Neural cell (in vitro differentiated cells): Measurements from ENCODE around the gene DCTN1. TPM values are rescaled to one million over a fixed set of nuclear protein-coding genes. Genes with fewer than 3 reads are reported as not detected.

Experiments used
- H2AFZ ChIP-seq: fragments of 200-600, 300-800 bp; sonication (generic), shearing (Covaris generic); 2 replicates; pipeline ENCODE4 v1.6.0; 2014; ENCODE audit warnings: low read depth, mild to moderate bottlenecking, antibody characterized with exemption, low read length, moderate library complexity
- H3F3A ChIP-seq: fragments of 200-600 bp; shearing (Covaris generic); 2 replicates; pipeline ENCODE4 v1.6.1; 2016; ENCODE audit warnings: mild to moderate bottlenecking, moderate library complexity, mixed read lengths, antibody characterized with exemption, low read length; ENCODE audit not compliant: insufficient read depth, poor library complexity, severe bottlenecking
- H3K27ac ChIP-seq: fragments of 200-600, 300-800 bp; sonication (generic), shearing (Covaris generic); 2 replicates; pipeline ENCODE4 v1.5.1; 2014; ENCODE audit warnings: mild to moderate bottlenecking, low read length, moderate library complexity
- H3K27me3 ChIP-seq: fragments of 300-800, 200-600 bp; sonication (generic), shearing (Covaris generic); 2 replicates; pipeline ENCODE4 v1.6.0; 2014; ENCODE audit warnings: mild to moderate bottlenecking, low read depth, low read length, moderate library complexity; ENCODE audit not compliant: insufficient read depth
- H3K36me3 ChIP-seq: fragments of 300-800, 200-600 bp; sonication (generic), shearing (Covaris generic); 2 replicates; pipeline ENCODE4 v1.5.1; 2014; ENCODE audit warnings: mild to moderate bottlenecking, antibody characterized with exemption, low read length, moderate library complexity; ENCODE audit not compliant: insufficient read depth
- H3K4me2 ChIP-seq: fragments of 300-800, 200-600 bp; sonication (generic), shearing (Covaris generic); 2 replicates; pipeline ENCODE4 v1.6.0; 2014; ENCODE audit warnings: mild to moderate bottlenecking, low read length
- H3K4me3 ChIP-seq: fragments of 300-800, 200-600 bp; sonication (generic), shearing (Covaris generic); 2 replicates; pipeline ENCODE4 v1.5.1; 2014; ENCODE audit warnings: mild to moderate bottlenecking, low read length, moderate library complexity
- H3K79me2 ChIP-seq: fragments of 200-600 bp; shearing (Covaris generic); replicated peaks from 2 replicates; pipeline ENCODE4 v1.6.0; 2014; ENCODE audit warnings: mild to moderate bottlenecking, low read length, moderate library complexity; ENCODE audit not compliant: insufficient read depth
- H3K9ac ChIP-seq: fragments of 300-800, 200-600 bp; sonication (generic), shearing (Covaris generic); 2 replicates; pipeline ENCODE4 v1.6.1; 2016; ENCODE audit warnings: mild to moderate bottlenecking, low read length, mixed read lengths
- H3K9me2 ChIP-seq: fragments of 200-600 bp; shearing (Covaris generic); 2 replicates; pipeline ENCODE4 v1.6.1; 2016; ENCODE audit warnings: mild to moderate bottlenecking, low read length, mixed read lengths; ENCODE audit not compliant: insufficient read depth
- H3K9me3 ChIP-seq: fragments of 200-600, 300-800 bp; sonication (generic), shearing (Covaris generic); 2 replicates; pipeline ENCODE4 v1.6.1; 2016; ENCODE audit warnings: mild to moderate bottlenecking, mixed run types, low read length, moderate library complexity, mixed read lengths
- H4K20me1 ChIP-seq: fragments of 200-600 bp; shearing (Covaris generic); 2 replicates; pipeline ENCODE4 v1.6.1; 2016; ENCODE audit warnings: mild to moderate bottlenecking, mixed run types; ENCODE audit not compliant: insufficient read depth
- EP300 ChIP-seq: fragments of 450-650 bp; conservative IDR thresholded peaks from 2 replicates; pipeline ENCODE4 v1.6.1; 2014; ENCODE audit warnings: antibody characterized with exemption, mild to moderate bottlenecking, moderate library complexity; ENCODE audit not compliant: poor library complexity, severe bottlenecking
- EZH2 ChIP-seq: fragments of 200-600, 300-800 bp; shearing (Covaris generic), sonication (generic); IDR thresholded peaks from 2 replicates; pipeline ENCODE4 v1.6.1; 2014; ENCODE audit warnings: antibody characterized with exemption, low read length, borderline replicate concordance, mild to moderate bottlenecking; ENCODE audit not compliant: insufficient read depth, poor library complexity, severe bottlenecking
- MXI1 ChIP-seq: fragments of 450-650 bp; conservative IDR thresholded peaks from 2 replicates; pipeline ENCODE4 v1.6.1; 2014; ENCODE audit warnings: antibody characterized with exemption, mild to moderate bottlenecking; ENCODE audit not compliant: poor library complexity, severe bottlenecking
- POLR2AphosphoS5 ChIP-seq: IDR thresholded peaks from 2 replicates; pipeline ENCODE4 v1.6.1; 2012
- RAD21 ChIP-seq: fragments of 450-650 bp; conservative IDR thresholded peaks from 2 replicates; pipeline ENCODE4 v1.6.1; 2014; ENCODE audit warnings: antibody characterized with exemption, mild to moderate bottlenecking, moderate library complexity
- SMC3 ChIP-seq: fragments of 450-650 bp; conservative IDR thresholded peaks from 2 replicates; pipeline ENCODE4 v1.6.1; 2014; ENCODE audit warnings: antibody characterized with exemption, mild to moderate bottlenecking, moderate library complexity; ENCODE audit not compliant: poor library complexity
- TAF1 ChIP-seq: IDR thresholded peaks from 2 replicates; pipeline ENCODE4 v1.6.1; 2012; ENCODE audit warnings: low read depth
- polyA plus RNA-seq: library from polyadenylated mRNA; depleted of rRNA; stranded (reverse); fragments of >200 nt; gene quantifications from 2 replicates; pipeline ENCODE4 v1.2.3, GENCODE V29; 2014
- TF ChIP-seq, protein P1 (sequence below): fragments of 450-650 bp; IDR thresholded peaks from 2 replicates; pipeline ENCODE4 v1.5.1; 2014; ENCODE audit warnings: antibody characterized with exemption, mild to moderate bottlenecking, moderate library complexity; ENCODE audit not compliant: poor library complexity, severe bottlenecking
- TF ChIP-seq, protein P2 (sequence below): IDR thresholded peaks from 2 replicates; pipeline ENCODE4 v1.6.1; 2012; ENCODE audit warnings: borderline replicate concordance

Gene DCTN1
- polyA plus RNA-seq, 1 donor from 2014 or later: 160 TPM

DNA sequence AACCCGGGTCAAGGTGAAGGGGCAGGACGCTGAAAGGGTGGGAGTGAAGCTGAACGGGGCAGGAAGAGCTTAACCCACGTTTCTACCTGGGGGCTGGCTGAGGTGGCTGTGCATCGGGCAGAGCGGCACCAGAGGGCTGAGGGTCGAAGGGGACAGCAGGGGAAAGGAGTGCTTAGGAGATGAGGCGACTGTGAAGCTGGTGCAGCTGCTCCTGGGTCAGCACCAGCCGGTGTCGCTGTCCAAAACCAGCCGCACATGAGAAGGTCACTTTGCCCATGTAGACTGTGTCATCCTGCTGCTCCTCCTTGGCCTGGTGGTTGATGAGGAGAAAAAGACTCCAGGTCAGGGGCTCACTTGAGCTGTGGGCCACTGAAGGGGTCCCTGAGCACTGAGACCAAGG lies 18.8 kb downstream of the DCTN1 start:
- peaks cover 8% of the 10 kb centered on the region for H3K36me3 ChIP-seq
- H3K79me2 ChIP-seq: no peaks in the 10 kb centered on the region
- H3F3A ChIP-seq: no peaks in the 10 kb centered on the region
- no peak overlapping the region for H3K9ac ChIP-seq
- H3K4me3 ChIP-seq: no peak overlapping the region
- no peaks in the 10 kb centered on the region for H3K9me2 ChIP-seq
- H3K9me3 ChIP-seq: no peaks in the 10 kb centered on the region
- no peak overlapping the region for H2AFZ ChIP-seq
- no peak overlapping the region for H3K4me2 ChIP-seq
- H3K27me3 ChIP-seq: no peaks in the 10 kb centered on the region
- no peak overlapping the region for H3K27ac ChIP-seq
- H4K20me1 ChIP-seq: peaks cover 3% of the 10 kb centered on the region
- TF ChIP-seq TAF1: no peak
- TF ChIP-seq, protein P1, sequence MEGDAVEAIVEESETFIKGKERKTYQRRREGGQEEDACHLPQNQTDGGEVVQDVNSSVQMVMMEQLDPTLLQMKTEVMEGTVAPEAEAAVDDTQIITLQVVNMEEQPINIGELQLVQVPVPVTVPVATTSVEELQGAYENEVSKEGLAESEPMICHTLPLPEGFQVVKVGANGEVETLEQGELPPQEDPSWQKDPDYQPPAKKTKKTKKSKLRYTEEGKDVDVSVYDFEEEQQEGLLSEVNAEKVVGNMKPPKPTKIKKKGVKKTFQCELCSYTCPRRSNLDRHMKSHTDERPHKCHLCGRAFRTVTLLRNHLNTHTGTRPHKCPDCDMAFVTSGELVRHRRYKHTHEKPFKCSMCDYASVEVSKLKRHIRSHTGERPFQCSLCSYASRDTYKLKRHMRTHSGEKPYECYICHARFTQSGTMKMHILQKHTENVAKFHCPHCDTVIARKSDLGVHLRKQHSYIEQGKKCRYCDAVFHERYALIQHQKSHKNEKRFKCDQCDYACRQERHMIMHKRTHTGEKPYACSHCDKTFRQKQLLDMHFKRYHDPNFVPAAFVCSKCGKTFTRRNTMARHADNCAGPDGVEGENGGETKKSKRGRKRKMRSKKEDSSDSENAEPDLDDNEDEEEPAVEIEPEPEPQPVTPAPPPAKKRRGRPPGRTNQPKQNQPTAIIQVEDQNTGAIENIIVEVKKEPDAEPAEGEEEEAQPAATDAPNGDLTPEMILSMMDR: no peak
- no peak for TF ChIP-seq SMC3
- TF ChIP-seq, protein P2, sequence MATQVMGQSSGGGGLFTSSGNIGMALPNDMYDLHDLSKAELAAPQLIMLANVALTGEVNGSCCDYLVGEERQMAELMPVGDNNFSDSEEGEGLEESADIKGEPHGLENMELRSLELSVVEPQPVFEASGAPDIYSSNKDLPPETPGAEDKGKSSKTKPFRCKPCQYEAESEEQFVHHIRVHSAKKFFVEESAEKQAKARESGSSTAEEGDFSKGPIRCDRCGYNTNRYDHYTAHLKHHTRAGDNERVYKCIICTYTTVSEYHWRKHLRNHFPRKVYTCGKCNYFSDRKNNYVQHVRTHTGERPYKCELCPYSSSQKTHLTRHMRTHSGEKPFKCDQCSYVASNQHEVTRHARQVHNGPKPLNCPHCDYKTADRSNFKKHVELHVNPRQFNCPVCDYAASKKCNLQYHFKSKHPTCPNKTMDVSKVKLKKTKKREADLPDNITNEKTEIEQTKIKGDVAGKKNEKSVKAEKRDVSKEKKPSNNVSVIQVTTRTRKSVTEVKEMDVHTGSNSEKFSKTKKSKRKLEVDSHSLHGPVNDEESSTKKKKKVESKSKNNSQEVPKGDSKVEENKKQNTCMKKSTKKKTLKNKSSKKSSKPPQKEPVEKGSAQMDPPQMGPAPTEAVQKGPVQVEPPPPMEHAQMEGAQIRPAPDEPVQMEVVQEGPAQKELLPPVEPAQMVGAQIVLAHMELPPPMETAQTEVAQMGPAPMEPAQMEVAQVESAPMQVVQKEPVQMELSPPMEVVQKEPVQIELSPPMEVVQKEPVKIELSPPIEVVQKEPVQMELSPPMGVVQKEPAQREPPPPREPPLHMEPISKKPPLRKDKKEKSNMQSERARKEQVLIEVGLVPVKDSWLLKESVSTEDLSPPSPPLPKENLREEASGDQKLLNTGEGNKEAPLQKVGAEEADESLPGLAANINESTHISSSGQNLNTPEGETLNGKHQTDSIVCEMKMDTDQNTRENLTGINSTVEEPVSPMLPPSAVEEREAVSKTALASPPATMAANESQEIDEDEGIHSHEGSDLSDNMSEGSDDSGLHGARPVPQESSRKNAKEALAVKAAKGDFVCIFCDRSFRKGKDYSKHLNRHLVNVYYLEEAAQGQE: no peak

DNA sequence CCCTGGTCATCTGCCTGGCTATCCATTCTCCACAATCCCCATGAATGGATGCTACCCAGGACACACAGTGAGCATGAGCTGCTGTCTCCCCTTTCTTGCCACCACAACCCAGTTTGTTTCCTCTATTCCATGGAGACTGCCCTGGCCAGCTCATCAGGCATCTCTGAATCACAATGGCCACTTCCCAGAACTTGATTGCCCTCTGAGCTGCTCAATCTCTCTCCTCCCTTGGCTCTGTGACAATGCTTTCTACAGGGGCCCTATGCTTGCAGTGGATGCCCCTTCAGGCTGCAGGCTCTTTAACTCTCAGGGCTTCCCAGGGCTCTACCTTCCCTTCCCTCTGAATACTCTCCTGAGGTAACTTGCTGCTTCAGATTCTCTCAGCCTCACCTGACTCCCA lies 22.5 kb downstream of the DCTN1 start:
- TF ChIP-seq SMC3 (no peak), MXI1 (no peak), EP300 (no peak), RAD21 (no peak), POLR2AphosphoS5 (no peak), TAF1 (no peak), EZH2 (no peak)
- TF ChIP-seq, protein P1: no peak
- TF ChIP-seq, protein P2: no peak
- Histone ChIP-seq H3K36me3 (peaks cover 5% of the 10 kb centered on the region), H3F3A (no peaks in the 10 kb centered on the region), H3K27me3 (no peaks in the 10 kb centered on the region), H3K9me2 (no peaks in the 10 kb centered on the region), H3K9me3 (no peaks in the 10 kb centered on the region), H4K20me1 (no peaks in the 10 kb centered on the region), H3K4me2 (no peak overlapping the region), H3K9ac (no peak overlapping the region), H3K4me3 (no peak overlapping the region), H2AFZ (no peak overlapping the region), H3K79me2 (no peaks in the 10 kb centered on the region), H3K27ac (no peak overlapping the region)
